WERI-Rb-1 (cell line): ENCODE results near the gene PLXNA1.

Experiments used
- DNase-seq: peaks from one replicate; pipeline ENCODE4 v3.0.0-alpha.2; 2020
- H3K27ac ChIP-seq: fragments of 250-450 bp; sonication (Bioruptor Pico); 2 replicates; pipeline ENCODE4 v1.5.1; 2020; ENCODE audit warnings: mild to moderate bottlenecking, moderate library complexity
- H3K27me3 ChIP-seq: fragments of 250-450 bp; sonication (Bioruptor Pico); 2 replicates; pipeline ENCODE4 v1.5.1; 2021; ENCODE audit warnings: mild to moderate bottlenecking, low read depth, moderate library complexity; ENCODE audit not compliant: insufficient read depth, severe bottlenecking
- H3K36me3 ChIP-seq: fragments of 250-450 bp; sonication (Bioruptor Pico); 2 replicates; pipeline ENCODE4 v1.5.1; 2020; ENCODE audit warnings: mild to moderate bottlenecking, moderate library complexity
- H3K4me3 ChIP-seq: 2 replicates; pipeline ENCODE4 v1.5.1; 2011; ENCODE audit warnings: low read depth, mild to moderate bottlenecking, control low read depth, low read length
- H3K9me3 ChIP-seq: fragments of 250-450 bp; sonication (Bioruptor Pico); 2 replicates; pipeline ENCODE4 v1.5.1; 2021; ENCODE audit warnings: mild to moderate bottlenecking, moderate library complexity; ENCODE audit not compliant: severe bottlenecking
- TF ChIP-seq, protein P1 (sequence below): IDR thresholded peaks from 2 replicates; pipeline ENCODE4 v1.5.1; 2011; ENCODE audit warnings: low read depth, mild to moderate bottlenecking, control low read depth, inconsistent platforms, low read length

PLXNA1 gene

DNA sequence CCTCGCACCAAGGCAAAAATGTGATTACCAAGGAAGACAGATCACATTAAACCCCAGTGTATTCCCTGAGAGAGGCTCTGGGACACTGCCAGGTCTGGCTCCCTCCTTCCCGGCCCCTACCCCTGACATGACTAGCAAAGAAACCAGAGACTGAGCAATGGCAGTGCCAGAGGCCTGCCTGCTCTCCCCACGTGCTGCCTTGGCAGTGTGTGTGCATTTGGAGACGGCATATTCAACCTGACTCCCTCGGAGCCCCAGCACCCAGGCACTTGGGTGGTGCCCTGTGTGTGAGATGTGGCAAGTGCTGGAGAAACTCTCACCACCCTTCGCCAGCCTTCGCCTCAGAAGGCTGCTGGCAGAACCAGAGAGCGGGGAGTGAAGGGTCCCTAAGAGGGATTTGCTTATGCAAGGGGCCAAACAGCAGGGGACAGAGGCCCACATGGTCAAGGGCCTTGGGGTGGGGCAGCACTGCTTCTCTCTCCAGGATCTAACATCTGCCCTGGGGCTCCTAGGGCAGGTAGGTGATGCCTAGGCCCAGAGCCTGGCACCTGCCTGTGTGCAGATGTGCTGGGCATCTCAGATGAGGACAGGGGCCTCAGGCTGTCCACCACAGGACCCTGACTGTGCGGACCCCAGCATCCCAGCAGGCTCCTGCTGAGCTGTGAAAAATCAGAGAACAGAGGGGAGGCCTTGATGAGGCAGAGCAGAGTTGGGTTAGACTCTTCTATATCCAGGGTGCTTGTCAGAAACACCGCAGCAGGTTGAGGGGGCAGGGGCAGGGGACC, 23.6 kb upstream of the PLXNA1 start:
- no peak for DNase-seq
- H3K27me3 ChIP-seq: no peaks in the 10 kb centered on the region
- H3K4me3 ChIP-seq: no peak overlapping the region
- H3K27ac ChIP-seq: no peak overlapping the region
- H3K9me3 ChIP-seq: no peaks in the 10 kb centered on the region
- TF ChIP-seq, protein P1, sequence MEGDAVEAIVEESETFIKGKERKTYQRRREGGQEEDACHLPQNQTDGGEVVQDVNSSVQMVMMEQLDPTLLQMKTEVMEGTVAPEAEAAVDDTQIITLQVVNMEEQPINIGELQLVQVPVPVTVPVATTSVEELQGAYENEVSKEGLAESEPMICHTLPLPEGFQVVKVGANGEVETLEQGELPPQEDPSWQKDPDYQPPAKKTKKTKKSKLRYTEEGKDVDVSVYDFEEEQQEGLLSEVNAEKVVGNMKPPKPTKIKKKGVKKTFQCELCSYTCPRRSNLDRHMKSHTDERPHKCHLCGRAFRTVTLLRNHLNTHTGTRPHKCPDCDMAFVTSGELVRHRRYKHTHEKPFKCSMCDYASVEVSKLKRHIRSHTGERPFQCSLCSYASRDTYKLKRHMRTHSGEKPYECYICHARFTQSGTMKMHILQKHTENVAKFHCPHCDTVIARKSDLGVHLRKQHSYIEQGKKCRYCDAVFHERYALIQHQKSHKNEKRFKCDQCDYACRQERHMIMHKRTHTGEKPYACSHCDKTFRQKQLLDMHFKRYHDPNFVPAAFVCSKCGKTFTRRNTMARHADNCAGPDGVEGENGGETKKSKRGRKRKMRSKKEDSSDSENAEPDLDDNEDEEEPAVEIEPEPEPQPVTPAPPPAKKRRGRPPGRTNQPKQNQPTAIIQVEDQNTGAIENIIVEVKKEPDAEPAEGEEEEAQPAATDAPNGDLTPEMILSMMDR: no peak
- H3K36me3 ChIP-seq: peaks cover 4% of the 10 kb centered on the region; the same call in 1 of the 2 replicates

DNA sequence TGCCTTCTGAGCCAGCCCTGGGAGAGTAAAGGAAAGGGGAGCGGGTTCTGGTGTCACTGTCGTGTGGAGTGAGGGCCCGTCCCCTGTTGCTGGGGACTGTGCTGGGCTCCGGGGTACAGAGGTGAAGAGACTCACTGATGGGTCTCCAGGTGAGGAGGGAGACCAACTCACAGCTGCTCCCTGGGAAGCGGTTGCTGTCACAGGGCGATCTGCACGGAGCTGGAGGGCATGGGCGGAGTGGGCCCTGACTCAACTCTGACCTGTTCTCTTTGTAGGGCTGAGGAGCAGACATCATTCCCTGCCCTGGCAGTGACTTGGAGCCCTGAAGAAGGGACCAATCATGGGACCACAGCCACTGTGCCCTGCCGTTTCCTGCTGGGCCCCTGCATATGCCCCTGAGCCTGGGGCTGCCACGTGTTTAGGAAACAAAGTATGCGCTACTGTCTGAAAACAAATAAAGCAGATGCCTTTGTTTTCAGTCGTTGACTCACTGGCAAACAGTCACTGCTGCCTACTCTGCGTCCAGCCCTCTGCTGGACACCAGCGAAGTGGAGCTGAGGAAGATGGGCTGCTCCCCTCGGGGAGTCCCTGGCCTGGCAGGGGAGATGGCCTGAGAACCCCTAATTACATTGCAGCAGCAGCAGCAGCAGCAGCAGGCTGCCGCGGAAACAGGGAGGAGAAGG, 22.9 kb upstream of the PLXNA1 start:
- Histone ChIP-seq H3K4me3 (no peak overlapping the region), H3K9me3 (no peaks in the 10 kb centered on the region), H3K27ac (no peak overlapping the region), H3K27me3 (no peaks in the 10 kb centered on the region), H3K36me3 (peaks cover 4% of the 10 kb centered on the region; the same call in 1 of the 2 replicates)
- DNase-seq: no peak
- TF ChIP-seq, protein P1: no peak

DNA sequence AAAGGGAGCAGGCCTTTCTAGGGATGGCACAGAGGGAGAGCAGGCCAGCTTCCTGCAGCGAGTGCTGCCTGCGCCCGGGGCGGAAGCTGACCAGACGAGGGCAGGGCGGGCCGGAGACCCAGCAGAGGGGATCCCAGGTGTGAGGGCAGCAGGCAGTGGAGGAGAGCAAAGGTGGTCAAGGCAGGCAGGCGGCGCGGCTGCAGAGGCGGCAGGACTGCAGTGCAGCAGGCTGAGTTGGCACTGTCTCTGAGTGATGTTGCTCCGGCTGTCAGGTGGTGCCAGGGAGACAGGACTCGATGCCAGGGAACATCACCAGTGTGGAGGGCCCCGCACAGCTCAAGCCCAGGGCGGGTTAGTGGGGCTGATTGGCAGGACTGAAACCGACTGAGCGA, 22.3 kb upstream of the PLXNA1 start:
- Histone ChIP-seq H3K9me3 (no peaks in the 10 kb centered on the region), H3K36me3 (peaks cover 4% of the 10 kb centered on the region; the same call in 1 of the 2 replicates), H3K27ac (no peak overlapping the region), H3K27me3 (no peaks in the 10 kb centered on the region), H3K4me3 (no peak overlapping the region)
- TF ChIP-seq, protein P1: no peak
- no peak for DNase-seq

DNA sequence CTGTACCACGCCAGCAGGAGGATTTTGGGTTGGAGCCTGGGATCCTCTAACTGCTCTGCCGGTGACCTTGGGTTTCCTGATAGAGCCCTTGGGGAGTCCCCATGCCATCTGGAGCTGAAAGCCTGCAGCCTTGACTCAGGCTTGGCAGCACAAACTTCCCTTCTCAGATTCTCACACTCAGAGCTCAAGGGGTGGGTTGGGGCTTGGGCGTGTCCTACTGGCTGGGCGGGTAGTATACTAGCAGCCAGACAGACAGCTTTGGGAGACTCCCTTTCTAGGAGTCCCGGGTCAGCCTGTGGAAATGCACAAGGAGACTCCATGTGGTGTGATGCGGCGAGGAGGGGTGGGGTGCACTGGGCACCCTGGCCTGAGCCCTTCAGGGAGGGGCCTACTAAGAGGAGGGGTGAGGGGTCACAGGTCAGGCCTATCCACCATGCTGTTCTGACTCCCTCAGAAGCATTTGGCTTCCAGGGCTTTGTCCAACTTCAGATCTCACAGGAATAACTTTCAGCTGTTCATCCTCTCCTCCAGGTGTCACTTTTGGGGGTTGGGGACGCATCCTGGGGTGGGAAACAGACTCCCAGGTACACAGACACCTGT, 21.6 kb upstream of the PLXNA1 start:
- DNase-seq: no peak
- TF ChIP-seq, protein P1: no peak
- H3K27ac ChIP-seq: no peak overlapping the region

DNA sequence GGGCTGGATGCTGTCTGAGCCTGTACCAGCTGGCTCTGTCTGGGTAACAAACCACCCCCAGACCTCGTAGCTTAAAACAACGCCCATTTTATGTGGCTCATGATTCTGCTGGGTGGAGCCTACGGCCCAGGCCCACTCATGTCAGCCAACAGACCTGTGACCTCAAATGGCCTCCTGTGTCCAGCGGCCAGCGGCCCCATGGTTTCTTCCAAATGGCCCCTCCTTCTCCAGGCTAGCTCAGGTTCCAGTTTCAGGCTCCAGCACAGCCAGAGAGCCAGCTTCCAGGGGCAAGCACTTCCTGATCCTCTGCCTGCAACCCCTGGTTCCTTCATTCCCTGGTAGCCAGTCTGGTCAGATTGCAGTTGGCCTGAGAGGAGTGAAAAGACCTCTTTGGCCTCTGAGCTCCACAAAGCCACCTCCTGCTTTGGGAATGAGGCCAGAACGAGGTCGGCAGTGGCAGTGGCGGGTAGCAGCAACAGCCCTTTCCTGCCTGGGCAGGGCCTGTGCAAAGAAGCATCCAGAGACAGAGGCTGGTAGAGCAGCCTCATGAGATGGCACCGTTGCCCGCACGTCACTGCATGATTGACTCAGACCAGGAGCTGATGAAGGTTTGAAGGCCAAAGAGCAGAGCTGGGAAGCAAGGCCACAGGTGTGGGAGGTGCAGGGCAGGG, 21.0 kb upstream of the PLXNA1 start:
- Histone ChIP-seq H3K27ac (no peak overlapping the region), H3K9me3 (no peaks in the 10 kb centered on the region), H3K4me3 (no peak overlapping the region), H3K36me3 (peaks cover 4% of the 10 kb centered on the region; the same call in 1 of the 2 replicates), H3K27me3 (no peaks in the 10 kb centered on the region)
- no peak for DNase-seq
- TF ChIP-seq, protein P1: no peak

More for the DNA sequence above, 21.6 kb upstream of the PLXNA1 start:
- Histone ChIP-seq H3K4me3 (no peak overlapping the region), H3K27me3 (no peaks in the 10 kb centered on the region), H3K9me3 (no peaks in the 10 kb centered on the region), H3K36me3 (peaks cover 4% of the 10 kb centered on the region; the same call in 1 of the 2 replicates)
